IPS DF 6.9 (cell line): ENCODE results near the gene DMRTB1.

ENCODE experiments used
- DNase-seq: peaks from one replicate; pipeline ENCODE4 v3.0.0-alpha.2; 2013; ENCODE audit warnings: low read depth, low spot score
- H3K27ac ChIP-seq: one replicate; pipeline ENCODE4 v1.5.1; 2013; ENCODE audit warnings: low read length, control low read depth
- H3K27me3 ChIP-seq: 2 replicates; pipeline ENCODE4 v1.6.1; 2013; ENCODE audit warnings: mild to moderate bottlenecking, low read length; ENCODE audit not compliant: control insufficient read depth, insufficient read depth
- H3K36me3 ChIP-seq: 2 replicates; pipeline ENCODE4 v1.6.1; 2013; ENCODE audit warnings: low read length; ENCODE audit not compliant: control insufficient read depth, insufficient read depth
- H3K4me1 ChIP-seq: 2 replicates; pipeline ENCODE4 v1.6.1; 2013; ENCODE audit warnings: low read length; ENCODE audit not compliant: control insufficient read depth, insufficient read depth
- H3K4me3 ChIP-seq: 2 replicates; pipeline ENCODE4 v1.5.1; 2013; ENCODE audit warnings: mild to moderate bottlenecking, low read length
- H3K9me3 ChIP-seq: 2 replicates; pipeline ENCODE4 v1.6.1; 2013; ENCODE audit warnings: low read length, inconsistent platforms; ENCODE audit not compliant: control insufficient read depth, insufficient read depth
- WGBS: extraction: QIAGEN DNeasy Blood & Tissue Kit; methylation state at CpG from one replicate; pipeline ENCODE4 v1.1.7; 2013; ENCODE audit warnings: mixed read lengths, missing lambda C conversion rate; ENCODE audit not compliant: insufficient read length, insufficient coverage; 5-methylcytosine and 5-hydroxymethylcytosine counted together

The DMRTB1 gene

DNA sequence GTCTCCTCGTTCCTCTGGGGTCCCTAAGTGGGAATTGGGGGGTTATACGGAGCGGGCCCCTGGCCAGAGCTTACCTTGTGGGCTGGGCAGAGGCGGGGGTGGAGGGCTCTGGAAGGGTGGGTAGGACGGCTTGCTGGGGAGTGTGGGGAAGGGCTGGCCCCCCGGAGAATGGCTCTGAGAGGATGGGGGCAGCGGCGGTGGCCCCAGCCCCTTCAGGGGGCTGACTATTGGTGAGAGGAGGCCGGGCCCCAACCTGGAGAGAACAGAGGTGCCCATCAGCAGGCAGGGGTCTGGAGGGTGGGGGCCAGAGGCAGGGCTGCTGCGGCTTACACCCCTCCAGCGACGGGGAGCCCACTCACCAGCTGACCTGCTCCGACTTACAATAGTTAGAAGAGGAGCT is 50.6 kb downstream of the DMRTB1 start:
- no peak for DNase-seq
- Histone ChIP-seq H3K27ac (no peak overlapping the region), H3K36me3 (no peaks in the 10 kb centered on the region; the same call in 1 of the 2 replicates), H3K4me3 (no peak overlapping the region), H3K4me1 (no peaks in the 10 kb centered on the region; the same call in 1 of the 2 replicates), H3K27me3 (no peaks in the 10 kb centered on the region), H3K9me3 (no peaks in the 10 kb centered on the region)
- WGBS = no CpG with 5 or more reads among the region's 13 CpGs

DNA sequence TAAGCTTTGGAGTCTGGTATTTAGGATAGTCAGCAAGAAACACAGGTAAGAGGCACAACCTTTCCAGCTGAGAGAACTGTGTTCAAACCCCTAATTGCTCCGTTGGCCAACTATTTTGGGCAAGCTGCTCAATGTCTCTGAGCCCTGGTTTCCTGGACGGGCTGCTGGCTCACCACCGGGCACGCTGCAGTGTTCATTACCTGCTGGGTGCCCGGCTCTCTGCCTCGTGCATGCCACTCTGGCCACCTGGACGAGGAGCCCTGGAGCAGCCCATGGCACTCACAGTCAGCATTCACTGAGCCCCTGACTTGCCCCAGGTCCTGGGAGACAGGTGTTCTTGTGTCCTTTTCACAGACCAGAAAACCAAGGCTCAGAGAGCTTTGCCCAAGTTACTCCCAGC is 51.0 kb downstream of the DMRTB1 start:
- no peaks in the 10 kb centered on the region; the same call in 1 of the 2 replicates for H3K36me3 ChIP-seq
- H3K27ac ChIP-seq = no peak overlapping the region
- no peak overlapping the region for H3K4me3 ChIP-seq
- H3K4me1 ChIP-seq = no peaks in the 10 kb centered on the region; the same call in 1 of the 2 replicates
- no peaks in the 10 kb centered on the region for H3K27me3 ChIP-seq
- no peak for DNase-seq
- no CpG with 5 or more reads among the region's 7 CpGs for WGBS
- no peaks in the 10 kb centered on the region for H3K9me3 ChIP-seq

DNA sequence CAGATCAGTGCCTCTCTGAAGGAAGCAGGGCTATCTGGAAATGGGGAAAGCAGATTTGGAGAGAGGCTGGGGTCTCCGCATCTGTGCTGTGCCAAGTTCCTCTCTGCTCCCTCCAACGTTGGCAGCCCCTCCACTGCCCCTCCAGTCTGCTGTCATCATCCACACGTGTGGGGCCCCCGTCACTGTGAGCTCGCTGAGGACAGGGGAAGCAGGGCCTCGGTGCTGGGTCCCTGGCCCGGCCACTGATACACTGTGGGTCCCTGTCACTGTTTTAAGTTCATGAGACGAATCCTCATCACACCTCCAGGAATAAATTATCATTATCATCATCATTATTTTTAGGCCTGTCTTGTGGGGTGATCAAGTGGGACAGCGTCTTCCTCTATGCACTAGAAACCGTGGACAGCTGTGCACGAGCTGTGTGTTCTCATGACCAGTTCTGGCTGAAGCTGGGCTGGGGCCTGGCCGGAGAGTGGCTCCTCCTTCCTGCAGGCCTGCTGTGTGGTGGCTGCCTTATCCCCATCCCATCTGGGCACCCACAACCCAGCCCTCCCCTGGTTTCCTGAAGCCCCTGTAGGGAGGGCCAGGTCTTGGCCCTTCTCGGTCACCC is 52.2 kb downstream of the DMRTB1 start:
- Histone ChIP-seq H3K4me1 (no peaks in the 10 kb centered on the region; the same call in 1 of the 2 replicates), H3K36me3 (no peaks in the 10 kb centered on the region; the same call in 1 of the 2 replicates), H3K4me3 (no peak overlapping the region), H3K27me3 (no peaks in the 10 kb centered on the region), H3K27ac (no peak overlapping the region), H3K9me3 (no peaks in the 10 kb centered on the region)
- WGBS = no CpG with 5 or more reads among the region's 13 CpGs
- DNase-seq = no peak

DNA sequence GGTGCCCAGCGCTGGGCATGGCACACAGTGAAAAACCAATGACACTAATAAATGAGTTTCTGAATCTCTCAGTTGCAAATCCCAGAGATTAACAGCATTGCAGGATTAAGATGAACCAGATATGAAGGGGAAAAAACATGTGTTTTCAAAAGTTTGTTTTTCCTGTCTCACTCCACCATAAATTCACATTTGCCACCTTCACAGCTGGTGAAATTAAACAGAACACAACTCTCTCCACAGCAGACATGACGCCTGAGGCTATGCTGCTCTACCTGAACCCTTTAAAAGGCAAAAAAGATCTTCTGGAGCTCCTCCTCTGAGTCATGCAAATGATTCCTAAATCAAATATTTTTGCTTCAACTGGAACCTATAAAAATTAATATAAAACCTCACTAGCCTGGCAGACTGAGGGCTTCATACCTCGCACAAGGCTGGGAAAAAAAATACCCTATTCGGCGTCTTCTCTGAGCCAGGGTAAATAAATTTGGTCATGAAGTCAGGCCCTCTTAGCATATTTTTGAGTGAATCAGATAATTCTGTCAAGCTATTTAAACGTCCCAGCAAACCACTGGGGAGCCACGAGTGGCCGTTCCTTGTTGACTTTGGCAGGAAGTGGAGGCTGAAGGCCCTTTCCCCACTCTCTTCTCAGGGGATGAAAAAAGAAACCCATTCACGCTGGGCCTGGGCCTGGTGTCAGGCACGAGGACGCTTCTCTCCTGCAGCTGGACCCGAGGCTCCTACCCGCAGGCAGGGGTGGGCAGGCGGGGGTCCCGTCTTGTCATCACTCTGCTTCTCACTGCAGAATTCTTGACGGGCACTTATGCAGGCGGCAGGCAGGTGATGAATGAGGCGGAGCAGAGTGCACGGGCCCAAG is 53.0 kb downstream of the DMRTB1 start:
- Histone ChIP-seq H3K4me1 (no peaks in the 10 kb centered on the region; the same call in 1 of the 2 replicates), H3K36me3 (no peaks in the 10 kb centered on the region; the same call in 1 of the 2 replicates), H3K27me3 (no peaks in the 10 kb centered on the region), H3K9me3 (no peaks in the 10 kb centered on the region), H3K27ac (no peak overlapping the region), H3K4me3 (no peak overlapping the region)
- WGBS = no CpG with 5 or more reads among the region's 19 CpGs
- DNase-seq = no peak

DNA sequence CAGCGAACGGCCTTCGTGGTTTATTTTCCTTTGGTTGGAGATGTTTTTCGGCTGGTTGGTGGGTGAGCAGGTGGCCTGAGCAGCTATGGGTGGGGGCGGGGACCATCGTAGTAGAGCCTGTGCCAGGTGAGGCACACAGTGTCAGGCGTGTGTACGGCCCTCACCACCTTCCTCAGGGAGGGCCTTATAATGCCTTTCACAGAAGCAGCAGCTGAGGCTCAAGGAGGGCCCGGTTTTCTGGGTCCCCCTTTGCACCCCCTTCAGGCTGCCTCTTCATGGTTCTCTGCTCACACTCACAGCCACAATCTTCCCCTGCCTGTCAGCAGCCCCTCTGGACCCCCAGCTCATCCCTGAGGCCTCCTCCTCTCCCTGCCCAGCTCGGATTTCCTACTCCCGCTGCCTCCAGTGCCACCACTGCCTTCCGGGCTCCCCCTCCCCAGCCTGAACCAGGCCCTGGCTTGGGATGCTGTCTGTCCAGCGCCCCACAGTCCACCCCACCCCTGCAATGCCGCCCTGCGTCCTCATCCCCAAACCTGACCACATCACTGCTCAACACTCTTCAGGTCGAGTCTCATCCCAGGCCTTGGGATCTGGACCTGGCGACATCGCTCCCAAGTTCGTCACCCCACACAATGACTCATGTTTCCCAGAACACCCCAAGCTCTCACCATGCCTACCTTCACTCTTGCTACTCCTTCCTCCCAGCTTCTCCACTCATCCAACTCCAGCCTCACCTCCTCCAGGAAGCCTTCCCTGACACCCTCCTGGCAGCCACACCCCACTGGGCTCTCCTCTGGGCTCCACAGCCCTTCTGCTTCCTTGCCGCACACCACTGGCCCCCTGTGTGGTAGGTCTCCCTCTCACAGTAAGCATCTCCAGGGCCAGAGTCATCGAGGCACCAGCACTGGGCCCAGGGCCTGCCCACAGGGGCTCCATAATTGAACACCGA is 53.9 kb downstream of the DMRTB1 start:
- H3K27ac ChIP-seq = no peak overlapping the region
- H3K4me1 ChIP-seq = no peaks in the 10 kb centered on the region; the same call in 1 of the 2 replicates
- DNase-seq = no peak
- no CpG with 5 or more reads among the region's 22 CpGs for WGBS
- H3K27me3 ChIP-seq = no peaks in the 10 kb centered on the region
- H3K9me3 ChIP-seq = no peaks in the 10 kb centered on the region
- H3K36me3 ChIP-seq = no peaks in the 10 kb centered on the region; the same call in 1 of the 2 replicates
- no peak overlapping the region for H3K4me3 ChIP-seq

DNA sequence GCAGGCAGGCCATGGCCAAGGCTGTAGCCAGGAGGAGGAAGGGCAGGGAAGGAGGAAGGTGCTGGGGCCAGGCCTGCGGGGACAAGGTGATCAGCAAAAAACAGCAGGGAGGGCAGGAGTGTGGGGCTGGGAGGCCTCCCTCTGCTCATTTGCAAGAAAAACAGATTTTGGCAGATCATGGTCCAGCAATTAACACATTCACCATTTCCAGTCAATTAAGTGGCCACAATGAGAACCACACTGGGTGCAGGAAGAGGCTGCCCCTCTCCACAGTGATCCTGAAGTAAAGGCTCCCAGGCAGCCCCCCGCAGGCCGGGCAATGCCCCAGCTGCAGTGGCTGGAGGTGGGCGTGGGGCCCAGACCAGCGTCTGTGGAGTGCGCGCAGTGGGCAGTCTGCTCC is 54.6 kb downstream of the DMRTB1 start:
- no CpG with 5 or more reads among the region's 7 CpGs for WGBS
- Histone ChIP-seq H3K27me3 (no peaks in the 10 kb centered on the region), H3K4me1 (no peaks in the 10 kb centered on the region; the same call in 1 of the 2 replicates), H3K36me3 (no peaks in the 10 kb centered on the region; the same call in 1 of the 2 replicates), H3K4me3 (no peak overlapping the region), H3K9me3 (no peaks in the 10 kb centered on the region), H3K27ac (no peak overlapping the region)
- DNase-seq = no peak

DNA sequence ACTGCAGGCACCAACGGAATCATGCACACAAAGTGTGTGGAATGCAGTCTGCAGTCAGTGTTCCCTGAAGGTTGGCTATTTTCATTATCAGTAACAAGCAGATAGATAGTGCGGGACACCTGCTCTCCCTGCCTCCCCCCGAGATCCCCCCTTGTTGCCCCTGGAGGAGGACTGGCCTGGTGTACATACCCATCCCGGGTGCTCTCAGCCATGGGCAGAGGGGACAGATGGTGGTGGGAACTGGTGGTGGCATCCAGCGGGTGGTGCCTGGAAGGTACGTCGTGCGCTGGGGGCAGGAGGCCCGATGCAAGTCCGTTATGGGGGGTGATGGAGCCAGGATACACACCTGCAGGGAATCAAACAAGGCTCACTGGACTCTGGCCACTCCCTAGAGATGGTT is 55.2 kb downstream of the DMRTB1 start:
- whole genome bisulfite sequencing = no CpG with 5 or more reads among the region's 10 CpGs
- Histone ChIP-seq H3K4me3 (no peak overlapping the region), H3K4me1 (no peaks in the 10 kb centered on the region; the same call in 1 of the 2 replicates), H3K9me3 (no peaks in the 10 kb centered on the region), H3K27ac (no peak overlapping the region), H3K27me3 (no peaks in the 10 kb centered on the region), H3K36me3 (no peaks in the 10 kb centered on the region; the same call in 1 of the 2 replicates)
- DNase-seq = no peak

DNA sequence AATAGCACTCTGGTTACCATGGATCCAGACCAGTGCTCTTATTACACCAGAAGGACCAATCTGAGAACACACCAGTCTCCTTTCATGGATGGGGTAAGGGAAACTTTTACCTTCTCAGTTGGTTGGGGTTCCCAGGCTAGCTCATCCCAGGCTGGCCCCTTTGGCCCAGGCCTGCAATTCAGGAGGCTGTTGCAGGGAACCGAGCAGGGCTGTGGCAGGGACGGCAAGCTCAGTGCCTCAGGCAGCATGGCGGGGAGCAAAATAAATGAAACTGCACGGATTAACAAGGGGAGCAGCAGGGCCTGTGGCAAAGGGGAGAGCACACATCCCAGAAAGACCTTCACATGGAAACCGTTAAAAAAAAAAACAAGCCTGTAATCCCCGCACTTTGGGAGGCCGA is 57.0 kb downstream of the DMRTB1 start:
- no peak for DNase-seq
- Histone ChIP-seq H3K27me3 (no peaks in the 10 kb centered on the region), H3K4me3 (no peak overlapping the region), H3K4me1 (no peaks in the 10 kb centered on the region; the same call in 1 of the 2 replicates), H3K27ac (no peak overlapping the region), H3K36me3 (no peaks in the 10 kb centered on the region; the same call in 1 of the 2 replicates), H3K9me3 (no peaks in the 10 kb centered on the region)
- WGBS = no CpG with 5 or more reads among the region's 7 CpGs
